ENCODE data around the gene LRRK1. TPM values are rescaled to one million over a fixed set of nuclear protein-coding genes. Genes with fewer than 3 reads are reported as not detected.

The LRRK1 gene
- polyA plus RNA-seq, 1 experiment, result 16.9 TPM

- ChIA-PET POLR2A (interaction anchor here (0.7 kb wide), 3 partner anchors 9 to 275 kb away, joined by 3 read pairs; no protein-coding TSS in a partner anchor), CTCF (interaction anchor here (0.8 to 1.0 kb wide), 2 partner anchors 15 to 50 kb away, joined by 3 to 4 read pairs; no protein-coding TSS in a partner anchor)
- H3K27me3 ChIP-seq (ENCODE audit: control insufficient read depth, insufficient read depth, low read length), result no peaks in the 10 kb centered on the region
- H3K4me3 ChIP-seq (ENCODE audit: low read depth, low read length), result no peak overlapping the region
- no peaks in the 10 kb centered on the region; the same call in 1 of the 2 replicates for H3K36me3 ChIP-seq (ENCODE audit: control insufficient read depth, insufficient read depth, low read length)
- TF ChIP-seq CTCF (IDR thresholded peaks at IDR 0.05; ENCODE audit: insufficient read depth, low read depth, low read length), result no peak
- DNase-seq (ENCODE audit: low read depth), result no peak
Observed at GRCh38 chr15:100968050-100968966, 49.2 kb downstream of the LRRK1 start.

DNA sequence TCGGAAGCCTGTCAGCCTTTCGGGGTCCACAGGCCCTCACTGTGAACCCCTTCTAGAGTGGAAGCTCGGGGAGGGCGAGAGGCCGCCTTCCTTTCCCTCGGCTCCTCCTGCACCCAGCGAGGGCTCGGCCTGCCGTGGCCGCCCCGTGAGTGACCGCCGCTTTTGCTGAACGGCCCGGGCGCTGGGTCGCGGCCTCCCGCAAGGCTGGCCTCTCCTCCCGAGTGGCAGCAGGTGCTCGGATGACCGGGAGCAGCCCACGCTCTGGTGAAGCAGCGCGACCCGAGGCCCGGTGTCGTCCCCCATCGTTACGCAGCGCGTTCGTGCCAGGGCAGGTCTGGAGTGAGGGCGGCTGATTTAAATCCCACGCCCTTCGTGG, 53.8 kb downstream of the LRRK1 start:
- Histone ChIP-seq H3K27me3 (ENCODE audit: control insufficient read depth, insufficient read depth, low read length) (no peaks in the 10 kb centered on the region), H3K36me3 (ENCODE audit: control insufficient read depth, insufficient read depth, low read length) (no peaks in the 10 kb centered on the region; the same call in none of the 2 replicates), H3K4me3 (ENCODE audit: low read depth, low read length) (no peak overlapping the region)
- ChIA-PET POLR2A (no interaction called here), CTCF (interaction anchor here (1.3 to 1.6 kb wide), 2 partner anchors 14 to 26 kb away, joined by 3 to 7 read pairs; no protein-coding TSS in a partner anchor)
- DNase-seq (ENCODE audit: low read depth), result no peak
- no peak for TF ChIP-seq CTCF (IDR thresholded peaks at IDR 0.05; ENCODE audit: insufficient read depth, low read depth, low read length)

DNA sequence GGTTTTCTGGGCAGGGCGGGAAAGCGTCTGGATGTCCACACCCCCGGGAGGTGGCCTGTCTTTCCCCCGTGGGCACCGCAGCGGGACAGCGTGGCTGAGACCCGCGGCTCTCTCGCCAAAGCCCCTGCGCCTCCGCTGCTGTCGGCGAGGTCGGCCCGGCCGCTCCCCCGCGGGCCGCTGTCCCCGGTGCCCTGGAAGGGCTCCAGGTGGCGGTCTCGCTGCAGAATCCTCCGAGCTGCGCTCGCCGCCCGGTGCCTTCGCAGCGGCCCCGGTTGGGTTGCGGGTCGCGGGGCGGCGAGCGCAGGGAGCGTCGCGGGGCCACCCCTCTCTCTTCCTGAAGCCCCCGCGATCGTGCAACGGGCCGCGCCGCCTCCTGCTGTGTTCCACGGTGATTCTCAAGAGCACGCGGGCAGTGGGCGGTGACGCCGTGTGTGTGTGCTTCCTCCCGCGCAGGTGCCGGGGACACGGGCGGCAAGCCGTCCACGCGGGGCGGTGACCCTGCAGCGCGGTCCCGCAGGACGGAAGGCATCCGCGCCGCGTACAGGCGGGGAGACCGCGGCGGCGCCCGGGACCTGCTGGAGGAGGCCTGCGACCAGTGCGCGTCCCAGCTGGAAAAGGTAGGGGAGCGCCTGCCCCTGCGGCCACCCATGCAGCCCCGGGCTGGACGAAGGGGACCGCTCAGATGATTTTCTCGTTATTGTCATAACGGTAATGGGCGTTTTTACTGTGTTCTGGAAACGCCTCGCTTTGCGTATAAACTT, 54.4 kb downstream of the LRRK1 start:
- Histone ChIP-seq H3K4me3 (ENCODE audit: low read depth, low read length) (no peak overlapping the region), H3K27me3 (ENCODE audit: control insufficient read depth, insufficient read depth, low read length) (no peaks in the 10 kb centered on the region), H3K36me3 (ENCODE audit: control insufficient read depth, insufficient read depth, low read length) (no peaks in the 10 kb centered on the region; the same call in none of the 2 replicates)
- no peak for TF ChIP-seq CTCF (IDR thresholded peaks at IDR 0.05; ENCODE audit: insufficient read depth, low read depth, low read length)
- DNase-seq (ENCODE audit: low read depth), result no peak
- ChIA-PET CTCF (interaction anchor here (3.5 kb wide), 1 partner anchor 56 kb away, joined by 13 read pairs; the partner anchor contains the start of gene LRRK1), POLR2A (no interaction called here)

DNA sequence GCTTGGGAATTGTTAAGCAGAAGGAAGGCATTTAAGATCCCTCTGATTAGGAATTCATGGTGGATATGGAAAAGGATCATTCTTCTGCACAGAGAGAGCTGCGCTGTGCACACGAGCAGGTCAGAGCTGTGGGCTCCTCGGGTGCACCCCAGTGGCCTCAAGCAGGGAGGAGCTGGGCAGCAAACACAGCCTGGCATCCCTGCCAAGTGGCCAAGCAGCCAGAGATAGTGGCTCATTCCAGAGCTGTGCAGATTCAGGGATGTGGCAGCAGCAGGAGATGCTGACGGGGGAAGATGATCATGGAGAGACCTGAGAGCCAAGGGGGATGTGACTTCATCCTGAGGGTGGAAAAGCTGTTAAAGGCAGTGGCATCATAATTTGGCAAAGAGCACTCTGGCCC, 55.9 kb downstream of the LRRK1 start:
- CTCF ChIA-PET, result interaction anchor here (1.4 to 3.5 kb wide), 3 partner anchors 10 to 57 kb away, joined by 4 to 13 read pairs (median 4); partner anchors contain the start of gene LRRK1
- Histone ChIP-seq H3K36me3 (ENCODE audit: control insufficient read depth, insufficient read depth, low read length) (no peaks in the 10 kb centered on the region; the same call in none of the 2 replicates), H3K27me3 (ENCODE audit: control insufficient read depth, insufficient read depth, low read length) (no peaks in the 10 kb centered on the region), H3K4me3 (ENCODE audit: low read depth, low read length) (no peak overlapping the region)
- POLR2A ChIA-PET, result no interaction called here
- DNase-seq (ENCODE audit: low read depth), result no peak
- TF ChIP-seq CTCF (IDR thresholded peaks at IDR 0.05; ENCODE audit: insufficient read depth, low read depth, low read length), result no peak

All from BJ (cell line).